ENCODE results near the gene PACS2. TPM values are rescaled to one million over a fixed set of nuclear protein-coding genes. Genes with fewer than 3 reads are reported as not detected.
A peak's percentile ranks its signal among the peaks of the same experiment; 100 is the strongest.

Gene PACS2
- total and polyA plus RNA-seq, 2 experiments from 2014 or later, result 10.0 to 39.7 TPM

DNA sequence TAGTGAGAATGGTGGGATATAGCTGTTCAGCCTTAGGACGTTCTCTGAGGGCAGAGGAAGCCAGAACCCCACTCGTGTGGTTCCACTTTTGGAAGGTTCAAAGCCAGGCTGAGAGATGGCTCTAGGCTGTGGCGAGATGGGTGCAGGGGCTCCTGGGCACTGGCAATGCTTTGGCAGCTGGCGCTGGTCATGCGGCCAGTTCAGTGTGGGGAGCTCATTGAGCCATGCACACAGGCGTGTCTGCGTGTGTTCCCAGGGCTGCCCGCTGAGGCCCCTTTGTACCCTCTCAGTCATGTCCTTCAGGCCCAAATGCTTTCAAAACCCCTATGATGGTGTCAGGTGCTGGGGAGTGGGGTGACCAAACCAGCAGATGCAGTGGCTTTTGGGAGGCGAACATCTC is 85.5 kb downstream of the PACS2 start:
- 96 to 100% methylated on average over 9 of the region's 9 CpGs for WGBS, 2 experiments (ENCODE audit: low coverage in 1 of 2, low lambda C conversion rate in 2 of 2, missing lambda C conversion rate in 2 of 2)
- Histone ChIP-seq H3K27ac (no peak overlapping the region), H3K4me2 (ENCODE audit: unreplicated experiment) (no peak overlapping the region), H3K79me2 (ENCODE audit: insufficient read depth) (peaks cover 20% of the 10 kb centered on the region; the same call in 1 of the 2 replicates), H3K27me3 (replicated peaks; ENCODE audit: insufficient read depth) (no peaks in the 10 kb centered on the region), H4K20me1 (ENCODE audit: insufficient read depth) (no peaks in the 10 kb centered on the region), H3K4me3 (peak overlapping the region; percentile 97; the same call in 1 of the 2 replicates), H3K9ac (no peak overlapping the region), H2AFZ (no peak overlapping the region), H3K4me1 (ENCODE audit: insufficient read depth) (peaks cover 15% of the 10 kb centered on the region), H3K36me3 (ENCODE audit: low read depth) (peaks cover 10% of the 10 kb centered on the region; the same call in 1 of the 2 replicates), H3K9me2 (ENCODE audit: insufficient read depth) (no peaks in the 10 kb centered on the region), H3F3A (ENCODE audit: insufficient read depth) (no peaks in the 10 kb centered on the region), H3K9me3 (ENCODE audit: low read depth) (no peaks in the 10 kb centered on the region)
- no peak for TF ChIP-seq EZH2phosphoT487 (IDR thresholded peaks at IDR 0.05; ENCODE audit: insufficient read depth, low read depth)
- in situ Hi-C loops (cut with MboI), result no loop called here
- no peak for DNase-seq

DNA sequence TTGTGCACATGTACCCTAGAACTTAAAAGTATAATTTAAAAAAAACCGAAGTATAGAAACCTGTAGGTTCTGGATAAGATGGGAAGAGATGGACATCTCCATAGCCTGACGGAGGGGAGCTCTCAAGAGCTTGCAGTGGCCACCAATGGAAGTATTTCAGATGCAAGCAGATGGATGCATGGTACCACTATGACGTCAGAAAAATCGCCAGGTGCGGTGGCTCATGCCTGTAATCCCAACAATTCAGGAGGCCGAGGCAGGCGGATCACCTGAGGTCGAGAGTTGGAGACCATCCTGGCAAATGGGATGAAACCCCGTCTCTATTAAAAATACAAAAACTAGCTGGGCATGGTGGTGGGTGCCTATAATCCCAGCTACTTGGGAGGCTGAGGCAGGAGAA is 87.2 kb downstream of the PACS2 start:
- Histone ChIP-seq H4K20me1 (ENCODE audit: insufficient read depth) (no peaks in the 10 kb centered on the region), H3K9me2 (ENCODE audit: insufficient read depth) (no peaks in the 10 kb centered on the region), H3K9me3 (ENCODE audit: low read depth) (no peaks in the 10 kb centered on the region), H3K4me1 (ENCODE audit: insufficient read depth) (peaks cover 15% of the 10 kb centered on the region), H3K27me3 (replicated peaks; ENCODE audit: insufficient read depth) (no peaks in the 10 kb centered on the region), H3K9ac (no peak overlapping the region), H3K27ac (no peak overlapping the region), H3K4me2 (ENCODE audit: unreplicated experiment) (no peak overlapping the region), H3K36me3 (ENCODE audit: low read depth) (peaks cover 10% of the 10 kb centered on the region; the same call in 1 of the 2 replicates), H3K4me3 (no peak overlapping the region), H3F3A (ENCODE audit: insufficient read depth) (no peaks in the 10 kb centered on the region), H2AFZ (no peak overlapping the region), H3K79me2 (ENCODE audit: insufficient read depth) (peaks cover 20% of the 10 kb centered on the region; the same call in 1 of the 2 replicates)
- WGBS, 2 experiments (ENCODE audit: low coverage in 1 of 2, low lambda C conversion rate in 2 of 2, missing lambda C conversion rate in 2 of 2), result 99 to 100% methylated on average over 8 to 9 of the region's 9 CpGs
- in situ Hi-C loops (cut with MboI), result no loop called here
- TF ChIP-seq EZH2 (IDR thresholded peaks at IDR 0.05; ENCODE audit: insufficient read depth, poor library complexity, severe bottlenecking), result no peak
- TF ChIP-seq EZH2phosphoT487 (IDR thresholded peaks at IDR 0.05; ENCODE audit: insufficient read depth, low read depth), result no peak
- no peak for DNase-seq

DNA sequence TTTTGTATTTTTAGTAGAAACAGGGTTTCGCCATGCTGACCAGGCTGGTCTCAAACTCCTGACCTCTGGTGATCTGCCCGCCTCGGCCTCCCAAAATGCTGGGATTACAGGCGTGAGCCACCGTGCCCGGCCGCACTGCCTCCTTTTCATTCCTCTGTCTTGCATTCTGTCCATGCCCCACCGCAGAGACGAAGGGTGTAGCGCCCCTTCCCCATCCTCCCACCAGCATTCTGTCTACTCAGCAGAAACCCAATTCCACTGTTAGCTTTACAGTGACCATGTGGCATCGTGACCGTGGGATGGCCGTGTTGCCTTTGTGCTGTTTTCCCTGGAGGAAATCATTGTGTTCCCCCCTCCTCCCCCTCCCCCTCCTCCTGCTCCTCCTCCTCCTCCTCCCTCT is 94.0 kb downstream of the PACS2 start:
- Histone ChIP-seq H4K20me1 (ENCODE audit: insufficient read depth) (no peaks in the 10 kb centered on the region), H3K9me3 (ENCODE audit: low read depth) (no peaks in the 10 kb centered on the region), H3K79me2 (ENCODE audit: insufficient read depth) (no peaks in the 10 kb centered on the region), H3K27me3 (replicated peaks; ENCODE audit: insufficient read depth) (no peaks in the 10 kb centered on the region), H3K4me1 (ENCODE audit: insufficient read depth) (no peaks in the 10 kb centered on the region), H3K36me3 (ENCODE audit: low read depth) (no peaks in the 10 kb centered on the region), H3F3A (ENCODE audit: insufficient read depth) (no peaks in the 10 kb centered on the region), H3K4me2 (ENCODE audit: unreplicated experiment) (no peak overlapping the region), H3K27ac (no peak overlapping the region), H3K4me3 (no peak overlapping the region), H3K9ac (no peak overlapping the region), H3K9me2 (ENCODE audit: insufficient read depth) (no peaks in the 10 kb centered on the region), H2AFZ (no peak overlapping the region)
- in situ Hi-C loops (cut with MboI), result no loop called here
- WGBS, 2 experiments (ENCODE audit: low coverage in 1 of 2, low lambda C conversion rate in 2 of 2, missing lambda C conversion rate in 2 of 2), result 73 to 80% methylated on average over 12 to 13 of the region's 13 CpGs
- DNase-seq, result no peak
- no peak for TF ChIP-seq EZH2phosphoT487 (IDR thresholded peaks at IDR 0.05; ENCODE audit: insufficient read depth, low read depth)
- TF ChIP-seq EZH2 (IDR thresholded peaks at IDR 0.05; ENCODE audit: insufficient read depth, poor library complexity, severe bottlenecking), result no peak

DNA sequence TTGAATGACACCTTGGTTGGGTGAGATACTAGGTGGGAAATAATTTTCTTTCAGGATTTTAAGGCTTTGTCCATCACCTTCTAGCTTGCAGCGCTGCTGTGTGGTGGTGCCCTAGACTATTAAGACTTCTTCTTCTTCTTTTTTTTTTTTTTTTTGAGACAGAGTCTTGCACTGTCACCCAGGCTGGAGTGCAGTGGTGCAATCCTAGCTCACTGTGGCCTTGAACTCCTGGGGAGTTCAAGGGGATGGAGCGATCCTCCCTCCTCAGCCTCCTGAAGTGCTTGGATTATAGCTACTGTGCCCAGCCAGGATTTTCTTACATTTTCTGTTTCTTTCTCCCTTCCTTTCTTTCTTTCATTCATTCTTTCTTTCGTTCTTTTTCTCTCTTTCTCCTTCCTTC is 94.8 kb downstream of the PACS2 start:
- TF ChIP-seq EZH2phosphoT487 (IDR thresholded peaks at IDR 0.05; ENCODE audit: insufficient read depth, low read depth) (no peak), EZH2 (IDR thresholded peaks at IDR 0.05; ENCODE audit: insufficient read depth, poor library complexity, severe bottlenecking) (no peak)
- Histone ChIP-seq H3K27ac (no peak overlapping the region), H3K9me3 (ENCODE audit: low read depth) (no peaks in the 10 kb centered on the region), H3K27me3 (replicated peaks; ENCODE audit: insufficient read depth) (no peaks in the 10 kb centered on the region), H3K79me2 (ENCODE audit: insufficient read depth) (no peaks in the 10 kb centered on the region), H3K9me2 (ENCODE audit: insufficient read depth) (no peaks in the 10 kb centered on the region), H4K20me1 (ENCODE audit: insufficient read depth) (no peaks in the 10 kb centered on the region), H3K9ac (no peak overlapping the region), H3K36me3 (ENCODE audit: low read depth) (no peaks in the 10 kb centered on the region), H3F3A (ENCODE audit: insufficient read depth) (no peaks in the 10 kb centered on the region), H3K4me3 (no peak overlapping the region), H3K4me2 (ENCODE audit: unreplicated experiment) (no peak overlapping the region), H2AFZ (no peak overlapping the region), H3K4me1 (ENCODE audit: insufficient read depth) (no peaks in the 10 kb centered on the region)
- DNase-seq, result no peak
- 72 to 77% methylated on average over 1 to 3 of the region's 3 CpGs for WGBS, 2 experiments (ENCODE audit: low coverage in 1 of 2, low lambda C conversion rate in 2 of 2, missing lambda C conversion rate in 2 of 2)
- in situ Hi-C loops (cut with MboI), result no loop called here

DNA sequence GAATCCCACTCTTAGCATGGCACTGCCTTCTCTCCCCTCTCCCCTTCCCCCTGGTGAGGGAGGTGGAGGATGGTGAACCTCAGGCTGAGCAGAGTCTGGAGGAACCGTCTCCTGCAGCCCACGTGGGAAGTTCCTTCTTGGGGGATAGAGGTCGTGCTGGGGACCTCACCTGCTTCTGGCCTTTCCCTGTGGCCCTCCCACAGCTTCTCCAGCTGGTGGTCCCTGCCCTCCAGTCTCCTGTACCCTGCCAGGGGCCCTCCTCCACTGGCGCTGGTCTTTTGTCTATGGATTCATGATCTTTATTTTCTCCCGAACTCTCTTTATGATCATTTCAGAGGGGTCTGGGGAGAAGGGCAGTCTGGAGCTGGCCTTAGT is 96.1 kb downstream of the PACS2 start:
- peak overlapping the region; percentile 62 for H3K4me3 ChIP-seq

More for the DNA sequence above, 96.1 kb downstream of the PACS2 start:
- no peaks in the 10 kb centered on the region for H3K36me3 ChIP-seq (ENCODE audit: low read depth)
- WGBS, 2 experiments (ENCODE audit: low coverage in 1 of 2, low lambda C conversion rate in 2 of 2, missing lambda C conversion rate in 2 of 2), result 33 to 49% methylated on average over 5 of the region's 5 CpGs
- H3F3A ChIP-seq (ENCODE audit: insufficient read depth), result no peaks in the 10 kb centered on the region
- TF ChIP-seq EZH2phosphoT487 (IDR thresholded peaks at IDR 0.05; ENCODE audit: insufficient read depth, low read depth) (no peak), EZH2 (IDR thresholded peaks at IDR 0.05; ENCODE audit: insufficient read depth, poor library complexity, severe bottlenecking) (no peak)
- H3K79me2 ChIP-seq (ENCODE audit: insufficient read depth), result no peaks in the 10 kb centered on the region
- peak overlapping the region; percentile 68; the same call in 1 of the 2 replicates for H2AFZ ChIP-seq
- no peaks in the 10 kb centered on the region for H3K9me2 ChIP-seq (ENCODE audit: insufficient read depth)
- DNase-seq, result no peak
- peak overlapping the region; percentile 73 for H3K4me2 ChIP-seq (ENCODE audit: unreplicated experiment)
- no peaks in the 10 kb centered on the region for H3K27me3 ChIP-seq (replicated peaks; ENCODE audit: insufficient read depth)
- H3K27ac ChIP-seq, result no peak overlapping the region
- no peaks in the 10 kb centered on the region for H4K20me1 ChIP-seq (ENCODE audit: insufficient read depth)
- H3K9ac ChIP-seq, result peak overlapping the region; percentile 53; the same call in 1 of the 2 replicates
- H3K9me3 ChIP-seq (ENCODE audit: low read depth), result no peaks in the 10 kb centered on the region
- no peaks in the 10 kb centered on the region for H3K4me1 ChIP-seq (ENCODE audit: insufficient read depth)
- in situ Hi-C loops (cut with MboI), result no loop called here

Measured in GM23248 (cell line).